PC-9 (cell line): ENCODE results near the gene WDR93. TPM values are rescaled to one million over a fixed set of nuclear protein-coding genes. Genes with fewer than 3 reads are reported as not detected.

Source experiments
- BruUV-seq: library from RNA; stranded (reverse); fragments of 400-500 nt; replicated peaks from 2 replicates; lab custom pipeline; 2021; lab: Mats Ljungman, UMichigan
- CTCF ChIA-PET: fragments of 300-600 bp; sonication (Branson Sonifier 250); formaldehyde crosslinking; loops from one replicate; lab custom pipeline; 2022; ENCODE audit warnings: antibody characterized with exemption; lab: Charles Lee
- POLR2A ChIA-PET: fragments of 300-600 bp; sonication (Branson Sonifier 250); formaldehyde crosslinking; loops from one replicate; lab custom pipeline; 2022; ENCODE audit warnings: antibody characterized with exemption; ENCODE audit not compliant: unreplicated experiment; lab: Charles Lee
- DNase-seq, 2 experiments: peaks; one replicate each; pipeline versions ENCODE4 v3.0.0 to v3.0.0-alpha.2; 2015 to 2022; ENCODE audit warnings: mixed read lengths in 1 of 2
- H2AFZ ChIP-seq: fragments of 200-600 bp; sonication (generic); 2 replicates; pipeline ENCODE4 v1.8.1; 2017; ENCODE audit warnings: antibody characterized with exemption
- H3F3A ChIP-seq: fragments of 200-600 bp; sonication (generic); 2 replicates; pipeline ENCODE4 v1.8.1; 2017; ENCODE audit warnings: antibody characterized with exemption, mild to moderate bottlenecking, low read depth; ENCODE audit not compliant: insufficient read depth
- H3K27ac ChIP-seq: fragments of 200-600 bp; sonication (generic); 2 replicates; pipeline ENCODE4 v1.6.1; 2016; ENCODE audit warnings: mixed run types
- H3K27me3 ChIP-seq: fragments of 200-600 bp; sonication (generic); 2 replicates; pipeline ENCODE4 v1.6.1; 2016; ENCODE audit warnings: low read depth, mixed run types; ENCODE audit not compliant: insufficient read depth
- H3K36me3 ChIP-seq: fragments of 200-600 bp; sonication (generic); 2 replicates; pipeline ENCODE4 v1.6.1; 2016; ENCODE audit warnings: low read depth, mixed run types
- H3K4me1 ChIP-seq: fragments of 200-600 bp; sonication (generic); replicated peaks from 2 replicates; pipeline ENCODE4 v1.6.1; 2016; ENCODE audit warnings: mixed run types; ENCODE audit not compliant: insufficient read depth
- H3K4me2 ChIP-seq: fragments of 200-600 bp; sonication (generic); 2 replicates; pipeline ENCODE4 v1.6.1; 2017; ENCODE audit warnings: mixed run types
- H3K4me3 ChIP-seq: fragments of 200-600 bp; sonication (generic); 2 replicates; pipeline ENCODE4 v1.6.1; 2016; ENCODE audit warnings: mixed run types
- H3K79me2 ChIP-seq: fragments of 200-600 bp; sonication (generic); 2 replicates; pipeline ENCODE4 v1.6.1; 2017; ENCODE audit warnings: low read depth, mixed run types
- H3K9me2 ChIP-seq: fragments of 200-600 bp; sonication (generic); 2 replicates; pipeline ENCODE4 v1.8.1; 2017; ENCODE audit warnings: mild to moderate bottlenecking; ENCODE audit not compliant: insufficient read depth
- H3K9me3 ChIP-seq: fragments of 200-600 bp; sonication (generic); 2 replicates; pipeline ENCODE4 v1.8.1; 2016; ENCODE audit warnings: low read depth; ENCODE audit not compliant: insufficient read depth
- H4K20me1 ChIP-seq: fragments of 200-600 bp; sonication (generic); 2 replicates; pipeline ENCODE4 v1.8.1; 2017; ENCODE audit not compliant: insufficient read depth
- CTCF ChIP-seq: fragments of 200-600 bp; sonication (generic); conservative IDR thresholded peaks from 2 replicates; pipeline ENCODE4 v1.6.1; 2017; ENCODE audit warnings: mixed run types, antibody characterized with exemption, mild to moderate bottlenecking, moderate library complexity
- EZH2 ChIP-seq: fragments of 200-600 bp; sonication (generic); IDR thresholded peaks from 2 replicates; pipeline ENCODE4 v1.8.0; 2017; ENCODE audit warnings: antibody characterized with exemption, low read depth
- intact Hi-C: fragments of 100-400 bp; cut with micrococcal nuclease; formaldehyde crosslinking; loops from one replicate; pipeline ENCODE4 v1.10.0; 2022; ENCODE audit not compliant: unreplicated experiment
- total RNA-seq: library from RNA; stranded (reverse); gene quantifications from 2 replicates; pipeline ENCODE4 v1.2.3, GENCODE V29; 2021

Gene WDR93
- total RNA-seq, 1 experiment from 2014 or later = 1.8 TPM

GRCh38 chr15:89672221-89673164 lies 18.1 kb upstream of the WDR93 start:
- H2AFZ ChIP-seq = no peak overlapping the region
- no peaks in the 10 kb centered on the region for H3K79me2 ChIP-seq
- H3F3A ChIP-seq = no peaks in the 10 kb centered on the region; the same call in 1 of the 2 replicates
- H3K27ac ChIP-seq = no peak overlapping the region
- no peaks in the 10 kb centered on the region for H3K36me3 ChIP-seq
- H3K4me3 ChIP-seq = no peak overlapping the region
- CTCF ChIA-PET = interaction anchor here (0.6 kb wide), 1 partner anchor 90 kb away, joined by 5 read pairs; no protein-coding TSS in a partner anchor
- TF ChIP-seq EZH2 (no peak), CTCF (no peak)
- POLR2A ChIA-PET = no interaction called here
- H3K4me2 ChIP-seq = no peak overlapping the region
- BruUV-seq = no TSS peak
- no peaks in the 10 kb centered on the region for H3K9me2 ChIP-seq
- H4K20me1 ChIP-seq = no peaks in the 10 kb centered on the region
- no peaks in the 10 kb centered on the region for H3K9me3 ChIP-seq
- intact Hi-C loops = no loop called here
- no peak for DNase-seq
- no peaks in the 10 kb centered on the region for H3K4me1 ChIP-seq
- no peaks in the 10 kb centered on the region for H3K27me3 ChIP-seq

- no peaks in the 10 kb centered on the region for H3K9me3 ChIP-seq
- H3K4me3 ChIP-seq = no peak overlapping the region
- ChIA-PET CTCF (interaction anchor here (0.6 kb wide), 1 partner anchor 91 kb away, joined by 5 read pairs; no protein-coding TSS in a partner anchor), POLR2A (no interaction called here)
- H3K9me2 ChIP-seq = no peaks in the 10 kb centered on the region
- no peak overlapping the region for H2AFZ ChIP-seq
- H3K27ac ChIP-seq = no peak overlapping the region
- H3F3A ChIP-seq = no peaks in the 10 kb centered on the region
- BruUV-seq = no TSS peak
- H3K79me2 ChIP-seq = no peaks in the 10 kb centered on the region
- no peak overlapping the region for H3K4me2 ChIP-seq
- TF ChIP-seq EZH2 (no peak), CTCF (peak; percentile 43; the same call in 1 of the 2 replicates)
- H4K20me1 ChIP-seq = no peaks in the 10 kb centered on the region
- H3K36me3 ChIP-seq = no peaks in the 10 kb centered on the region
- H3K27me3 ChIP-seq = no peaks in the 10 kb centered on the region
- no peaks in the 10 kb centered on the region for H3K4me1 ChIP-seq
- DNase-seq = no peak
- intact Hi-C loops = no loop called here
Observed at GRCh38 chr15:89673165-89673512, 17.5 kb upstream of the WDR93 start.

- Histone ChIP-seq H3K4me3 (no peak overlapping the region), H3K27ac (no peak overlapping the region), H3K4me1 (peaks cover 6% of the 10 kb centered on the region; the same call in 1 of the 2 replicates), H3K9me3 (no peaks in the 10 kb centered on the region), H3K36me3 (no peaks in the 10 kb centered on the region), H3K4me2 (no peak overlapping the region), H3K27me3 (no peaks in the 10 kb centered on the region), H4K20me1 (no peaks in the 10 kb centered on the region), H3K79me2 (no peaks in the 10 kb centered on the region), H3K9me2 (no peaks in the 10 kb centered on the region), H2AFZ (no peak overlapping the region), H3F3A (no peaks in the 10 kb centered on the region)
- ChIA-PET CTCF (no interaction called here), POLR2A (no interaction called here)
- DNase-seq = no peak
- TF ChIP-seq CTCF = no peak
- no TSS peak for BruUV-seq
- intact Hi-C loops = no loop called here
Observed at GRCh38 chr15:89674526-89674925, 16.1 kb upstream of the WDR93 start.
